Liver (tissue), 9 donors: ENCODE data around the gene PLOD3. TPM values are rescaled to one million over a fixed set of nuclear protein-coding genes. Genes with fewer than 3 reads are reported as not detected.

Experiments
- DNase-seq: peaks from one replicate; pipeline ENCODE4 v3.0.0-alpha.2; 2017; ENCODE audit warnings: low spot score
- H3K27ac ChIP-seq, 2 donors: one replicate each; pipeline ENCODE4 v1.7.0; 2013; ENCODE audit warnings: inconsistent platforms in 2 of 2, low read length in 2 of 2, control low read depth in 1 of 2, low read depth in 1 of 2, mild to moderate bottlenecking in 1 of 2
- H3K27me3 ChIP-seq, 4 donors: one replicate each; pipeline versions ENCODE4 v1.6.1 to v1.7.0; 2013; ENCODE audit warnings: low read length in 3 of 4, inconsistent platforms in 1 of 4, mild to moderate bottlenecking in 1 of 4, moderate library complexity in 1 of 4; ENCODE audit not compliant: control insufficient read depth in 4 of 4, insufficient read depth in 4 of 4
- H3K36me3 ChIP-seq, 4 donors: one replicate each; pipeline versions ENCODE4 v1.6.1 to v1.7.0; 2013; ENCODE audit warnings: low read length in 3 of 4, mild to moderate bottlenecking in 3 of 4, low read depth in 1 of 4, moderate library complexity in 1 of 4; ENCODE audit not compliant: control insufficient read depth in 4 of 4, insufficient read depth in 3 of 4
- H3K4me1 ChIP-seq, 4 donors: one replicate each; pipeline versions ENCODE4 v1.6.1 to v1.7.0; 2013; ENCODE audit warnings: low read length in 3 of 4, mild to moderate bottlenecking in 3 of 4, moderate library complexity in 1 of 4; ENCODE audit not compliant: control insufficient read depth in 4 of 4, insufficient read depth in 4 of 4
- H3K4me3 ChIP-seq, 3 donors: one replicate each; pipeline versions ENCODE4 v1.6.1 to v1.7.0; 2013; ENCODE audit warnings: low read length in 3 of 3, control low read depth in 1 of 3, low read depth in 1 of 3, mild to moderate bottlenecking in 1 of 3
- H3K9ac ChIP-seq, 2 donors: one replicate each; pipeline ENCODE4 v1.7.0; 2013; ENCODE audit warnings: low read length in 2 of 2, mild to moderate bottlenecking in 2 of 2, moderate library complexity in 2 of 2, control low read depth in 1 of 2, low read depth in 1 of 2
- H3K9me3 ChIP-seq, 4 donors: one replicate each; pipeline versions ENCODE4 v1.6.1 to v1.7.0; 2013; ENCODE audit warnings: low read length in 3 of 4; ENCODE audit not compliant: control insufficient read depth in 4 of 4
- ATF3 ChIP-seq: IDR thresholded peaks from 2 replicates; pipeline ENCODE4 v1.6.1; 2016; ENCODE audit warnings: antibody characterized with exemption
- CTCF ChIP-seq: fragments of 150-350 bp; IDR thresholded peaks from 2 replicates; pipeline ENCODE4 v1.5.1; 2017; ENCODE audit warnings: improper control_type of control experiment, low read depth, low read length; ENCODE audit not compliant: missing input control
- EGR1 ChIP-seq, 2 donors: IDR thresholded peaks; 2 replicates each; pipeline ENCODE4 v1.6.1; 2016 to 2018; ENCODE audit warnings: antibody characterized with exemption in 2 of 2, low read depth in 2 of 2
- FOXA1 ChIP-seq: IDR thresholded peaks from 2 replicates; pipeline ENCODE4 v1.6.1; 2016; ENCODE audit warnings: antibody characterized with exemption
- FOXA2 ChIP-seq: IDR thresholded peaks from 2 replicates; pipeline ENCODE4 v1.6.1; 2016; ENCODE audit warnings: antibody characterized with exemption
- GABPA ChIP-seq, 2 donors: IDR thresholded peaks in 1 of 2; conservative IDR thresholded peaks in 1 of 2; 2 replicates each; pipeline ENCODE4 v1.6.1; 2016; ENCODE audit warnings: antibody characterized with exemption in 2 of 2, mild to moderate bottlenecking in 1 of 2, moderate library complexity in 1 of 2
- HNF4A ChIP-seq, 2 donors: conservative IDR thresholded peaks; 2 replicates each; pipeline ENCODE4 v1.6.1; 2016; ENCODE audit warnings: antibody characterized with exemption in 2 of 2, mild to moderate bottlenecking in 2 of 2
- HNF4G ChIP-seq: IDR thresholded peaks from 2 replicates; pipeline ENCODE4 v1.6.1; 2016; ENCODE audit warnings: antibody characterized with exemption
- JUND ChIP-seq, 2 donors: IDR thresholded peaks; 2 replicates each; pipeline ENCODE4 v1.6.1; 2016; ENCODE audit warnings: antibody characterized with exemption in 2 of 2
- NR2F2 ChIP-seq: IDR thresholded peaks from 2 replicates; pipeline ENCODE4 v1.6.1; 2016; ENCODE audit warnings: antibody characterized with exemption
- RAD21 ChIP-seq, 2 donors: IDR thresholded peaks; 2 replicates each; pipeline ENCODE4 v1.6.1; 2016; ENCODE audit warnings: antibody characterized with exemption in 2 of 2, mild to moderate bottlenecking in 2 of 2
- RXRA ChIP-seq, 2 donors: IDR thresholded peaks; 2 replicates each; pipeline ENCODE4 v1.6.1; 2017 to 2018; ENCODE audit warnings: antibody characterized with exemption in 2 of 2, mild to moderate bottlenecking in 1 of 2
- SP1 ChIP-seq: IDR thresholded peaks from 2 replicates; pipeline ENCODE4 v1.6.1; 2018; ENCODE audit warnings: antibody characterized with exemption, mild to moderate bottlenecking
- TAF1 ChIP-seq: conservative IDR thresholded peaks from 2 replicates; pipeline ENCODE4 v1.6.1; 2016; ENCODE audit warnings: antibody characterized with exemption, mild to moderate bottlenecking
- YY1 ChIP-seq: IDR thresholded peaks from 2 replicates; pipeline ENCODE4 v1.6.1; 2016; ENCODE audit warnings: antibody characterized with exemption, mild to moderate bottlenecking
- ZBTB33 ChIP-seq: IDR thresholded peaks from 2 replicates; pipeline ENCODE4 v1.6.1; 2016; ENCODE audit warnings: antibody characterized with exemption
- WGBS: extraction: QIAGEN DNeasy Blood & Tissue Kit; methylation state at CpG from one replicate; pipeline ENCODE4 v1.1.7; 2013; 5-methylcytosine and 5-hydroxymethylcytosine counted together
- polyA plus RNA-seq, 2 donors: library from polyadenylated mRNA; stranded (reverse) in 1 of 2; unstranded in 1 of 2; fragments of 200-250 nt in 1 of 2; fragments of >200 nt in 1 of 2; fragmentation: Nextera tagmentation in 1 of 2; extraction: Ambion mirVana in 1 of 2; gene quantifications; one replicate each; pipeline versions ENCODE4 v1.2.1 to v1.2.3, GENCODE V29; 2013 to 2015
- total RNA-seq, 2 donors: library from RNA; depleted of rRNA; stranded (reverse); fragments of >200 nt; gene quantifications; one replicate each; pipeline ENCODE4 v1.2.3, GENCODE V29; 2014
- donor health status: healthy.
- donor health status: healthy.
- donor health status: healthy.
- donor health status: healthy.
- donor health status: healthy.

Gene PLOD3
- total and polyA plus RNA-seq, 4 donors, result 19.4 to 42.9 (median 27.7) TPM

- Histone ChIP-seq H3K4me1 (peaks cover 2 to 27% (median 15%) of the 10 kb centered on the region in 4 donors), H3K4me3 (no peak overlapping the region), H3K9ac (no peak overlapping the region), H3K27me3 (no peaks in the 10 kb centered on the region), H3K36me3 (peaks cover 0 to 12% (median 4%) of the 10 kb centered on the region in 4 donors), H3K9me3 (no peaks in the 10 kb centered on the region), H3K27ac (no peak overlapping the region)
- 92% methylated on average over 5 of the region's 5 CpGs for WGBS
- no peak for DNase-seq
- TF ChIP-seq FOXA2 (no peak), HNF4A (conservative IDR thresholded peaks at IDR 0.05) (no peak), HNF4G (no peak), GABPA (IDR thresholded peaks at IDR 0.05 in 1 of 2, conservative IDR thresholded peaks at IDR 0.05 in 1 of 2) (no peak), TAF1 (no peak), ZBTB33 (no peak), RXRA (IDR thresholded peaks at IDR 0.05) (no peak), JUND (IDR thresholded peaks at IDR 0.05) (no peak), NR2F2 (no peak), EGR1 (IDR thresholded peaks at IDR 0.05; ENCODE audit: low read depth in 2 of 2) (no peak), RAD21 (IDR thresholded peaks at IDR 0.05) (no peak), FOXA1 (no peak), YY1 (no peak), CTCF (no peak), ATF3 (no peak)
These were observed 14.8 kb downstream of the PLOD3 start for GRCh38 chr7:101202603-101202918.

- Histone ChIP-seq H3K27ac (peak overlapping the region; percentile 23 to 65), H3K27me3 (no peaks in the 10 kb centered on the region), H3K4me1 (peaks cover 2 to 27% (median 15%) of the 10 kb centered on the region in 4 donors), H3K9ac (no peak overlapping the region), H3K4me3 (peak overlapping the region in 2 of 3 donors; percentile 30 to 57), H3K36me3 (peaks cover 0 to 9% (median 4%) of the 10 kb centered on the region in 4 donors), H3K9me3 (no peaks in the 10 kb centered on the region)
- DNase-seq, result peak; percentile 58
- 15% methylated on average over 75 of the region's 75 CpGs for WGBS
- TF ChIP-seq HNF4A (conservative IDR thresholded peaks at IDR 0.05), result peak in 1 of 2 donors; percentile 48
- TF ChIP-seq SP1, result peak; percentile 20
- TF ChIP-seq HNF4G, result no peak
These were observed 15.4 kb downstream of the PLOD3 start for GRCh38 chr7:101201695-101202602.
